ENCODE data around the gene MINDY2.
A peak's percentile ranks its signal among the peaks of the same experiment; 100 is the strongest.

The MINDY2 gene

DNA sequence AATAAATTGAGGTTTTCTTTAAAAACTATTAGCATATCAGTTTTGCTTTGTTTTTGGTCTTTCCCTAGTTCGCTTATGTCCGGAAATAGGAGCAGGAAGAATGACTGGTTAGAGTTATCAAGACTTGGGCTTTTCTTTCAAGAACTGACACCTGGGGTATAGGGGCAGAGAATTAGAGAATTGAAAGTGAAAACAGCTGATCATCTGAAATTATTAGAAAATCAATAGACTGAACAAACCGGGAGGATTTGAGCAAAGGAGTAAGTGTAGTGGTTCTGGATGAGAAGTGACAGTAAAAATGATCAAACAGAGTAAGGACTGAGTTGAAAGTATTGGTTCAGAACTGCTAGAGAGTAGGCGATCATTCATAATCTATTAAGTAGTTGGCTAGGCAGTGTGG lies 6.0 kb downstream of the MINDY2 start:
- peak; percentile 57 for DNase-seq (ENCODE audit: low read depth)
- no peak for TF ChIP-seq CTCF (IDR thresholded peaks at IDR 0.05; ENCODE audit: insufficient read depth, low read depth, low read length, missing control alignments)
- H3K4me3 ChIP-seq (ENCODE audit: low read depth, low read length), result peak overlapping the region; percentile 14; the same call in 1 of the 2 replicates

DNA sequence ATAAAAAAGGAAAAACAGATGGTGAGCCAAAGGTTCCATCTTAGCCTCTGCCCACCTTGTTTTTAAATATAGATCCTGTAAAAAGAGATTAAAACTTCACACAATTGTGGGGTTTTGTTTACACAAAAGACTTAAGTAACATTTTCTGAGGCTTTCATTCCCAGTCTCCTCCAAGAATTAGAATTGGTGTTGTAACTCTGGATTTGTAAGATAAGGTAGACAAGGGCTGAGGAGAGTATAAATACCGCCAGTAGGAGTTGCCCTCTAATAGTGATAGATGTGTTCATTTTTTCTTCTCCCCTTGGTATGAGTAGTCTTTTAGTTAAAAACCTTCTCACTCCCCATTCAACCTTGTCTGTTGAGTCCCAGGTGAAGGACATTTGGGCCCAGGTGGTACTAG lies 8.5 kb downstream of the MINDY2 start:
- H3K4me3 ChIP-seq (ENCODE audit: low read depth, low read length), result no peak overlapping the region
- DNase-seq (ENCODE audit: low read depth), result no peak
- TF ChIP-seq CTCF (IDR thresholded peaks at IDR 0.05; ENCODE audit: insufficient read depth, low read depth, low read length, missing control alignments), result no peak

GRCh38 chr15:58785355-58785754 lies 14.3 kb downstream of the MINDY2 start:
- DNase-seq (ENCODE audit: low read depth), result no peak
- TF ChIP-seq CTCF (IDR thresholded peaks at IDR 0.05; ENCODE audit: insufficient read depth, low read depth, low read length, missing control alignments), result no peak
- no peak overlapping the region for H3K4me3 ChIP-seq (ENCODE audit: low read depth, low read length)

GRCh38 chr15:58788056-58788710 lies 17.1 kb downstream of the MINDY2 start:
- H3K4me3 ChIP-seq (ENCODE audit: low read depth, low read length), result no peak overlapping the region
- TF ChIP-seq CTCF (IDR thresholded peaks at IDR 0.05; ENCODE audit: insufficient read depth, low read depth, low read length, missing control alignments), result no peak
- no peak for DNase-seq (ENCODE audit: low read depth)

DNA sequence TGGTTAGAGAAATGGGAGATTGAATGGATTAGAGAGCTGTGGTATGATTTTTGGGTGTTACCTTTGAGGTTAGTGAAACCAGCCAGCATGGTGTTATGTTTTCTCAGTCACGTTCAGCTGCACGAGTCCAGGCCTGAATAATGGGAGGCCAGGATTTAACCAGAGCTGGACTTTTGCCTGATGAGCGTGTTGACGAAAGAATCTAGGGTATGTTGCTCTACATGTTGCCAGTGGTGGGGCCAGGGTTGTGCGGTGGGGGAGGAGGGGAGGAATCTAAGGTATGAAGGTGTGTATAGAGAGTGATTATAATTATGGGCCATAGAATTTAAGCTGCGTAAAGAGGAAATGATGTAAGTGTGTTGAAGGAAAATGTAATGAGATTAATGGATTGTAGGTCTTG lies 22.8 kb downstream of the MINDY2 start:
- H3K4me3 ChIP-seq (ENCODE audit: low read depth, low read length), result no peak overlapping the region
- no peak for DNase-seq (ENCODE audit: low read depth)
- no peak for TF ChIP-seq CTCF (IDR thresholded peaks at IDR 0.05; ENCODE audit: insufficient read depth, low read depth, low read length, missing control alignments)

DNA sequence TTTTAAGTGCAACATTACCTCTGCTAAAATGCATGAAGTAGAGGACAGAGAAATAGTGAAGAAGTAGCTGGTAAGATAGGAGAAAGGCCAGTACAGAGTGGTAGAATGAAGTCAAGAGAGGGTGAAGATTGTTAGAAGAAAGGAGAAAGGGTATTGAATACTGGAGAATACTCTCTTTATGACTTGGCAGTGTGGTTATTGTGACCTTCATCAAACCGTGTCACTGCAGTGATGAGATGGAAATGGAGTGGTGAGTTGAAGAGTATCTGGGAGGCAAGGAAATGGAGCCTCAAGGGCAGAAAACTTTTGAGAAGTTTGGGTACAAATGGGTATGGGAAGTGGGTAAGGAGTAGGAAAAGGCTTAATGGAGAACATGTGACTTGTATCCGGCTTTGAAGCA lies 24.7 kb downstream of the MINDY2 start:
- TF ChIP-seq CTCF (IDR thresholded peaks at IDR 0.05; ENCODE audit: insufficient read depth, low read depth, low read length, missing control alignments), result no peak
- DNase-seq (ENCODE audit: low read depth), result no peak
- H3K4me3 ChIP-seq (ENCODE audit: low read depth, low read length), result no peak overlapping the region

GRCh38 chr15:58797505-58797904 lies 26.4 kb downstream of the MINDY2 start:
- TF ChIP-seq CTCF (IDR thresholded peaks at IDR 0.05; ENCODE audit: insufficient read depth, low read depth, low read length, missing control alignments), result no peak
- no peak overlapping the region for H3K4me3 ChIP-seq (ENCODE audit: low read depth, low read length)
- no peak for DNase-seq (ENCODE audit: low read depth)
